Activated CD4-positive, alpha-beta T cell treated with anti-CD3 and anti-CD28 coated beads, Interleukin-10, Interleukin-2, amounts not matched to agents 100 ng/mL and 50 ng/mL, durations not matched to agents 16 hours and 8 hours (primary cell): Measurements from ENCODE around the gene FOXE1.

Experiments
- DNase-seq: peaks from one replicate; pipeline ENCODE4 v3.0.0-alpha.2; 2020

Gene FOXE1

GRCh38 chr9:97853056-97853843 lies at the start of gene FOXE1:
Gene FOXE1 (plus strand): TSS chr9:97853226. CDS start chr9:97853915, 689 bp downstream.
- no peak for DNase-seq

GRCh38 chr9:97804059-97804365 lies 49.0 kb upstream of the FOXE1 start:
- no peak for DNase-seq

GRCh38 chr9:97806721-97807120 lies 46.3 kb upstream of the FOXE1 start:
- DNase-seq = no peak

GRCh38 chr9:97807681-97808080 lies 45.3 kb upstream of the FOXE1 start:
- DNase-seq = no peak

- DNase-seq = no peak
These were observed 44.6 kb upstream of the FOXE1 start for GRCh38 chr9:97808415-97808814.

GRCh38 chr9:97808972-97809371 lies 44.1 kb upstream of the FOXE1 start:
- no peak for DNase-seq

- DNase-seq = no peak
These were observed 43.2 kb upstream of the FOXE1 start for GRCh38 chr9:97809666-97810344.

- DNase-seq = no peak
These were observed 41.3 kb upstream of the FOXE1 start for GRCh38 chr9:97811533-97812246.

- DNase-seq = no peak
These were observed 40.8 kb upstream of the FOXE1 start for GRCh38 chr9:97812247-97812543.

GRCh38 chr9:97813072-97813471 lies 40.0 kb upstream of the FOXE1 start:
- DNase-seq = no peak

GRCh38 chr9:97819735-97820134 lies 33.3 kb upstream of the FOXE1 start:
- DNase-seq = no peak

GRCh38 chr9:97820373-97820772 lies 32.7 kb upstream of the FOXE1 start:
- no peak for DNase-seq

GRCh38 chr9:97830884-97831829 lies 21.9 kb upstream of the FOXE1 start:
- no peak for DNase-seq

- DNase-seq = no peak
These were observed 21.0 kb upstream of the FOXE1 start for GRCh38 chr9:97831843-97832636.

GRCh38 chr9:97840521-97840920 lies 12.5 kb upstream of the FOXE1 start:
- DNase-seq = no peak

- DNase-seq = no peak
These were observed 10.1 kb upstream of the FOXE1 start for GRCh38 chr9:97842960-97843359.

GRCh38 chr9:97845130-97845529 lies 7.9 kb upstream of the FOXE1 start:
- no peak for DNase-seq

GRCh38 chr9:97845763-97846162 lies 7.3 kb upstream of the FOXE1 start:
- no peak for DNase-seq

- DNase-seq = no peak
These were observed 6.7 kb upstream of the FOXE1 start for GRCh38 chr9:97846347-97846746.

- DNase-seq = no peak
These were observed 5.4 kb upstream of the FOXE1 start for GRCh38 chr9:97847474-97848214.

GRCh38 chr9:97848215-97848479 lies 4.9 kb upstream of the FOXE1 start:
- no peak for DNase-seq
